Measurements from ENCODE around the gene KLHL30. TPM values are rescaled to one million over a fixed set of nuclear protein-coding genes. Genes with fewer than 3 reads are reported as not detected.

KLHL30 gene
- total and polyA plus RNA-seq, 2 experiments from 2014 or later, result 0.07 TPM; not detected in 1

GRCh38 chr2:238166391-238167343 is 28.2 kb downstream of the KLHL30 start:
- H3K4me2 ChIP-seq, result no peak overlapping the region
- H2AFZ ChIP-seq, result no peak overlapping the region
- Mint-ChIP-seq H3K4me3 (no peak overlapping the region), H3K4me1 (no peaks in the 10 kb centered on the region), H3K27ac (no peak overlapping the region), H3K27me3 (ENCODE audit: insufficient read depth, low read depth, poor library complexity) (peaks cover 28% of the 10 kb centered on the region), H3K9me3 (no peaks in the 10 kb centered on the region), H3K36me3 (ENCODE audit: low read depth) (peaks cover 16% of the 10 kb centered on the region; the same call in 2 of the 3 replicates)
- no peaks in the 10 kb centered on the region for H3K36me3 ChIP-seq (ENCODE audit: insufficient read depth)
- H3K27ac ChIP-seq (ENCODE audit: low read depth), result no peak overlapping the region
- TF ChIP-seq POLR2AphosphoS5 (IDR thresholded peaks at IDR 0.05; ENCODE audit: low read depth) (no peak), ETS1 (IDR thresholded peaks at IDR 0.05) (no peak), JUNB (IDR thresholded peaks at IDR 0.05; ENCODE audit: unreplicated experiment) (no peak), EZH2 (IDR thresholded peaks at IDR 0.05; ENCODE audit: low read depth, unreplicated experiment) (no peak), NANOG (IDR thresholded peaks at IDR 0.05; ENCODE audit: borderline replicate concordance) (no peak), ZNF114 (CRISPR knock-in tag; IDR thresholded peaks at IDR 0.05) (no peak), CTCF (conservative IDR thresholded peaks at IDR 0.05; ENCODE audit: low read depth in 2 of 2) (no peak), REST (IDR thresholded peaks at IDR 0.05; ENCODE audit: unreplicated experiment) (no peak)
- H3K4me3 ChIP-seq, result no peak overlapping the region
- no peaks in the 10 kb centered on the region for H3K4me1 ChIP-seq (ENCODE audit: insufficient read depth)
- ATAC-seq, result no peak
- no peaks in the 10 kb centered on the region for H3K79me2 ChIP-seq (replicated peaks; ENCODE audit: insufficient read depth)
- H3K27me3 ChIP-seq (ENCODE audit: insufficient read depth), result peaks cover 33% of the 10 kb centered on the region
- H4K20me1 ChIP-seq (replicated peaks; ENCODE audit: insufficient read depth), result no peaks in the 10 kb centered on the region
- DNase-seq (ENCODE audit: low spot score), result no peak
- no peaks in the 10 kb centered on the region for H3K9me2 ChIP-seq (ENCODE audit: insufficient read depth)
- no peaks in the 10 kb centered on the region for H3F3A ChIP-seq (replicated peaks; ENCODE audit: low read depth)
